Stimulated activated CD8-positive, alpha-beta memory T cell treated with anti-CD3 and anti-CD28 coated beads, Interleukin-12 subunit alpha, Interleukin-12 subunit beta, amount 100 ng/mL, for 24 hours (primary cell): Measurements from ENCODE around the gene NRXN2.

Source experiments
- DNase-seq: peaks from one replicate; pipeline ENCODE4 v3.0.0-alpha.2; 2020; ENCODE audit errors: extremely low read depth

NRXN2 gene

GRCh38 chr11:64721359-64721699 lies 1.7 kb downstream of the NRXN2 start:
- DNase-seq: no peak

- no peak for DNase-seq
Observed at GRCh38 chr11:64720640-64721358, 2.2 kb downstream of the NRXN2 start.

- no peak for DNase-seq
Observed at GRCh38 chr11:64720167-64720566, 2.8 kb downstream of the NRXN2 start.

GRCh38 chr11:64719406-64719805 lies 3.6 kb downstream of the NRXN2 start:
- DNase-seq: no peak

- DNase-seq: no peak
Observed at GRCh38 chr11:64718780-64719124, 4.2 kb downstream of the NRXN2 start.

- DNase-seq: no peak
Observed at GRCh38 chr11:64718084-64718779, 4.8 kb downstream of the NRXN2 start.

- DNase-seq: no peak
Observed at GRCh38 chr11:64717268-64717578, 5.8 kb downstream of the NRXN2 start.

- no peak for DNase-seq
Observed at GRCh38 chr11:64716473-64717267, 6.3 kb downstream of the NRXN2 start.

GRCh38 chr11:64715756-64716472 lies 7.1 kb downstream of the NRXN2 start:
- DNase-seq: no peak

- no peak for DNase-seq
Observed at GRCh38 chr11:64715110-64715509, 7.9 kb downstream of the NRXN2 start.

GRCh38 chr11:64714666-64715065 lies 8.3 kb downstream of the NRXN2 start:
- DNase-seq: no peak

GRCh38 chr11:64713781-64714363 lies 9.1 kb downstream of the NRXN2 start:
- no peak for DNase-seq

GRCh38 chr11:64713016-64713707 lies 9.8 kb downstream of the NRXN2 start:
- no peak for DNase-seq

- no peak for DNase-seq
Observed at GRCh38 chr11:64712430-64713015, 10.5 kb downstream of the NRXN2 start.

- no peak for DNase-seq
Observed at GRCh38 chr11:64711956-64712362, 11.0 kb downstream of the NRXN2 start.

GRCh38 chr11:64711138-64711955 lies 11.7 kb downstream of the NRXN2 start:
- no peak for DNase-seq

- no peak for DNase-seq
Observed at GRCh38 chr11:64710418-64711137, 12.4 kb downstream of the NRXN2 start.

- DNase-seq: no peak
Observed at GRCh38 chr11:64705501-64705900, 17.5 kb downstream of the NRXN2 start.

- no peak for DNase-seq
Observed at GRCh38 chr11:64703048-64703447, 19.9 kb downstream of the NRXN2 start.
